Mucosa of stomach (tissue), 1 donor: ENCODE data around the gene KIRREL3.

ENCODE experiments used
- H3K27me3 ChIP-seq: one replicate; pipeline ENCODE4 v1.7.0; 2013; ENCODE audit warnings: mild to moderate bottlenecking, low read length; ENCODE audit not compliant: control insufficient read depth, insufficient read depth
- H3K36me3 ChIP-seq: one replicate; pipeline ENCODE4 v1.7.0; 2013; ENCODE audit warnings: low read length; ENCODE audit not compliant: control insufficient read depth, insufficient read depth
- H3K4me1 ChIP-seq: one replicate; pipeline ENCODE4 v1.7.0; 2013; ENCODE audit warnings: mild to moderate bottlenecking, low read length; ENCODE audit not compliant: control insufficient read depth, insufficient read depth
- H3K4me3 ChIP-seq: one replicate; pipeline ENCODE4 v1.7.0; 2013; ENCODE audit warnings: low read length
- H3K9ac ChIP-seq: one replicate; pipeline ENCODE4 v1.7.0; 2013; ENCODE audit warnings: mild to moderate bottlenecking, low read length, moderate library complexity
- H3K9me3 ChIP-seq: one replicate; pipeline ENCODE4 v1.7.0; 2013; ENCODE audit warnings: mild to moderate bottlenecking, low read length, moderate library complexity; ENCODE audit not compliant: control insufficient read depth
- donor health status: Pancreatic carcinoma.

Gene KIRREL3

DNA sequence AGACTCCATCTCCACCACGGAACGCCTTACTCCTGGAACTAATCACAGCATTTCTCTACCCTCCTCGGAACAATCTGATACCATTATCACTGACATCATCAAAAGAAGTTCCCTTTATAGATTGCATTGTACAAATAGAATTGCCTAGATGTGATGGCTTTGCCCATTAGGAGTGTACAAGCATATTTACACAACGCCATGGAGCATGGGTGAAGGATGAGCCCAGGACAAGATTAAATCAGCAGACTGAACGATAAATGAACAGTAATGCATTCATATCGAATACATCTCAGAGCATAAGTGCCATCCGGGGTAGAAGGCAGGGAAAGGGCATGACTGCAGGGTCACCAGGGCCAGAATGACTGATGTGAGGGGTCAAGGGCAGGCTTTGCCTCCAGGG, 57.3 kb downstream of the KIRREL3 start:
- H3K9ac ChIP-seq = no peak overlapping the region
- H3K4me3 ChIP-seq = no peak overlapping the region
- H3K9me3 ChIP-seq = no peaks in the 10 kb centered on the region
- no peaks in the 10 kb centered on the region for H3K36me3 ChIP-seq
- peaks cover 15% of the 10 kb centered on the region for H3K27me3 ChIP-seq
- peaks cover 14% of the 10 kb centered on the region for H3K4me1 ChIP-seq

DNA sequence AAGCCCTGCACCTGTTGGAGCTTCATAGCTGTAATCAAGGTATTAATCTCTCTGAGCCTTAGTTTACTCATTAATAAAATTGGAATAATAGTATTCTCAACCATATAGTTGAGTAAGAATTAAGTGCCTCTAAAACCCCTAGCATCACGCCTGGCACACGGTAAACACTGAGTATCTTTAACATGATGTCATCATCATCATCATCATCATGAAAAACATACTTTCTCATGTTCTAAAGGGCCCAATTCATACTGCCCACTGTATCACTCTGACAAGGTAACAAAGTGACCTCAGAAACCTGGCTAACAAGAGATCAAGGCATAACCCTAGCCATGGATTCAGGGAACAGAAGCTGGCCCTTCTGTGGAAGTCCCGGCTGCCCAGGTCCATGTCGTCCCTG, 58.4 kb downstream of the KIRREL3 start:
- Histone ChIP-seq H3K36me3 (no peaks in the 10 kb centered on the region), H3K4me3 (no peak overlapping the region), H3K27me3 (peaks cover 15% of the 10 kb centered on the region), H3K4me1 (peaks cover 14% of the 10 kb centered on the region), H3K9ac (no peak overlapping the region), H3K9me3 (no peaks in the 10 kb centered on the region)

DNA sequence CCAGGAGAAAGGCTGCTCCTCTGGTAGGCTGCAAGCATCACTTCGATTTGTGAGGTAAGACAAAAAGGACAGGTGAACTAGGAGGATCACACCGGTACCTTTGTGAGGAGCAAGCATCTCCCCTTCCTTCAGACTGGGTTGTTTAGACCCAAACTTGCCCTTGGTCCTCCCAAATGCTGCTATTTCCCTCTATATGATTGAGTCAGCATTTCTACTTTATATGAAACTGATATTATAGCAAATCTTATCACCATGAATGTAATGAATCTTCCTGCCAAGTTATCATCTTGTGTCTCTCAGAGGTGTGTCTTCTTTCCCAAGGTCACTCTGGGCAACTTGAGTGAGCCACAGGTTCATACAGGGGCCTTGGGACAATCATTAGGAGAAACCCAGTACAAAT, 61.0 kb downstream of the KIRREL3 start:
- peaks cover 13% of the 10 kb centered on the region for H3K27me3 ChIP-seq
- no peaks in the 10 kb centered on the region for H3K36me3 ChIP-seq
- H3K9me3 ChIP-seq = no peaks in the 10 kb centered on the region
- H3K9ac ChIP-seq = no peak overlapping the region
- H3K4me1 ChIP-seq = no peaks in the 10 kb centered on the region
- no peak overlapping the region for H3K4me3 ChIP-seq

DNA sequence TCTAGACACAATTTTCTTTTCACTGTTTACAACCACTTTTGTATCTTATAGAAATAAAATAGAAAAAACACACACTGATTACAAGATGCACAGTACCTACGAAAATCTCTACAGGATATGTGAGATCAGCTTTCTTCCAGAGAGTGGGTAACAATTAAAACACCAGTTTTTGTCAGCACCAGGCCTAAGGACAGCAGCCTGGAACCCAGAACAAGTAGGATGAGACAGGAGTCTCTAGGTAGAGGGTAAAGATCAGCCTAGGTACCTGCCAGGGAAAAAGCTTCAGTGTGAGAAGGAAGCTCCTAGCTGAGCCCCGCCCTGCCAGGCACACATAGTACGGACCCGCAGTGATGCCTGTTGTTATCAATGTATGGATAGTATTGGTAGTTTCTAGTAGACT, 61.9 kb downstream of the KIRREL3 start:
- no peaks in the 10 kb centered on the region for H3K9me3 ChIP-seq
- H3K4me1 ChIP-seq = no peaks in the 10 kb centered on the region
- no peak overlapping the region for H3K4me3 ChIP-seq
- no peak overlapping the region for H3K9ac ChIP-seq
- H3K36me3 ChIP-seq = no peaks in the 10 kb centered on the region
- H3K27me3 ChIP-seq = peaks cover 7% of the 10 kb centered on the region

DNA sequence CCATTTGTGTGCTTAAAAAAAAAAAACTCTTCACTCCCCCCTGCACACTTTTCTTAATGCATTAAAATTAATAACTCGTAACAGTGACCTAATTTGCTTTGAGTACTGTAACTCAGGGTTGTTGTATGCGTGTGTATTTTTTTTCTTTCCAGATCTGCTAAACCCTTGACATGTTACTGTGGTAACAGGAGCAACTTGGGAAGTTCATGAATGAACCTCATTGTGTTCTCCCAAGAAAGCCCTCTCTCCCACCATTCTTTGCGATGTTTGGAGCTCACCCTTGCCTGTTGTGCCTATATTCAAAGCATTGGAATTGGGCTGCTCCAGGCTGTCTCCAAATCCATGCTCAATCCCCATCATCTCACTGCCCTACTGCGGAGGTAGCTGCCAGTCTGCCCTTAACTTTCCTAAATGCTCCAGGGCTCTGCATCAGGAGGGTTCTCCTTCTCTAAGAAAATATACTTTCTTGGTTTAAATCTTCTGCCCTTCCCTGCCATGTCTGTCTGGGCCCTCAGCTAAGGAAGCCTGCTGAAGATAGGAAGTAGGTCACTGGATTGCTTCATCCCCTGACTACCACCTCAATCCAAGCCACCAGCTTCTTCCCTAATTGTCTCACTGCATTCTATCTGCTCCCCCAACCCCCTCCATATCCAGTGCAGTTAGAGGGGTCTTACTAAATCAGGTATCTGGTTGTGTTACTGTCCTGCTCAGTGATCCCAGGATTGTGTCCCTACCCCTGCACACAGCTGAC, 70.3 kb downstream of the KIRREL3 start:
- Histone ChIP-seq H3K9me3 (no peaks in the 10 kb centered on the region), H3K9ac (no peak overlapping the region), H3K4me1 (no peaks in the 10 kb centered on the region), H3K27me3 (no peaks in the 10 kb centered on the region), H3K4me3 (no peak overlapping the region), H3K36me3 (no peaks in the 10 kb centered on the region)

DNA sequence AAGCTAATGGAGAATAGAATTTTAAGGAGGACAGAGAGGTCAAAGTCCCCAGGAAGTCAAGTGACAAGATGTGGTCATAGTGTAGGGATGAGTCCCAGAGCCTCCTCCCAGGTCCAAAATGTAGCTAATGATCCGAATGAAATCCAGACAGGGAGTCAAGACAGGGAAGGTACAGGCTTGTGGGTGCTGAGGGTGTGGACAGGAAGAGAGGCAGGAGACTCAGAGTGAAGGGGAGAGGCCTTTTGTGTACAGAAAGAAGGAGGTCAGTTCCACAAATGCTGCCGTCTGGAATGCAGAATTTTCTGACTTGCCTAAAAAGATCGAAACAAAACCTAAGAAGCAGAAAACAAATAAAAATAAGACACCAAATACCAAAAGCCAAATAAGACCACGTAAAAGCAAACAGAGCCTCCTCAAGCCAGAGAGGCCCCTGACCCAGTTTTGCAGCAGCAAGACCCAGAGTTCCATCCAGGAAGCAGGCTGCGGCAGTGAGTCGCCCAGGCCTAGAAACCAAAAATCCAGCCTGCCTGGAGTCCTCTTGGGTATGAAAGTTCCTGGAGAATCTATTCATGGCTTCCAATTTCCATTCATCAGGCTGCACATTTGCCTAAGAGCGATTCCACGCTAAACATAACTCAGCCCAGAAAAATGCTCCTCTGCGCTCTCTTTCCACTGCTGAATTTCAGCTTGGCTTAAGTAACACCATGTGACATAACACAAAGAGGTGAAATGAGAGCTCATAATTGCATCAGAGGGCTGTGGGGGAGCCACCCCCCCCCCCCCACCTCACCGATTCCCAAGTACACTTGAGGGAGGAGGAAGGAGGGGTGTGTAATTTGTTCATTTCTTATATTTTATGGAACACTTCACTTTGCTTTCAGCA, 71.2 kb downstream of the KIRREL3 start:
- Histone ChIP-seq H3K9ac (no peak overlapping the region), H3K4me3 (no peak overlapping the region), H3K4me1 (no peaks in the 10 kb centered on the region), H3K36me3 (no peaks in the 10 kb centered on the region), H3K9me3 (no peaks in the 10 kb centered on the region), H3K27me3 (no peaks in the 10 kb centered on the region)

DNA sequence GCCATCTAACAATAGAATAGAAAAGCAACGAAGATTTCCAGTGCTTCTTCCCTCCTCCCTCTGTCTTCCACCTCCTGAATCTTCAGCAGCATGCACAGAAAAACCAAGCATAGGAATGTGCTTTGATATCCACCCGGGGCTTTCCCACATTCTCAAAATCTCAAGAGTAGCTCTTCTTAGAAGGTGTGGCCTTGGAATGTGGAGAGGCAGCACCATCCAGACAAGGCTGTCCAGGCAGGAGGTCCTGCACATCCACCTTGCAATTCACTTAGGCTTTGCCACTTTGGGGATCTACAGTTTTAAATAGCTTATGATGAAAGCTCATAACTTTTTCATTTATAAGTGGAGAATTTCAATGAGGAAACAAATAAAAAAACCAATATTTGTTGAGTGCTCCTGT, 72.9 kb downstream of the KIRREL3 start:
- H3K4me1 ChIP-seq = no peaks in the 10 kb centered on the region
- no peaks in the 10 kb centered on the region for H3K9me3 ChIP-seq
- H3K36me3 ChIP-seq = no peaks in the 10 kb centered on the region
- H3K9ac ChIP-seq = no peak overlapping the region
- H3K27me3 ChIP-seq = no peaks in the 10 kb centered on the region
- no peak overlapping the region for H3K4me3 ChIP-seq

DNA sequence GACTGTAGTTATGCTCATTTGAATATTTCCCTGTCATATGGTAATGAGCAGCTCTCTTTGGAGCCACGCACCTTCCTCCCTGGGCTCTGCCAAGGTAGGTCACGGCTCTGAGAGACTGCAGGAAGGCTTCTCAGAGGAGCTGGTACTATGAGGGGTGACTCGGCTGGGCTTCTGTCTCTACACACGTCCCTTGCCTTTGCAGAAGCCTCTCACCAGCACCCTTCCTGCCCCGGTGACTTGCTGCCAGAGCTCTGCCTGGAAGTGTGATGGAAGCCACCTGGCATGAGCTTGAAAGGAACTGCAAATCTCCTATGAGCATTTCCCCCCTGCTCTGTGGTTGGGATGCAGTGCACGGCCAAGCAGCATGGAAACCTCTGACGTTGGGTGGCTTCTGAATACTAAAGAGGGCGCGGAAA, 74.2 kb downstream of the KIRREL3 start:
- Histone ChIP-seq H3K36me3 (no peaks in the 10 kb centered on the region), H3K9me3 (no peaks in the 10 kb centered on the region), H3K9ac (no peak overlapping the region), H3K4me3 (no peak overlapping the region), H3K27me3 (no peaks in the 10 kb centered on the region), H3K4me1 (no peaks in the 10 kb centered on the region)

DNA sequence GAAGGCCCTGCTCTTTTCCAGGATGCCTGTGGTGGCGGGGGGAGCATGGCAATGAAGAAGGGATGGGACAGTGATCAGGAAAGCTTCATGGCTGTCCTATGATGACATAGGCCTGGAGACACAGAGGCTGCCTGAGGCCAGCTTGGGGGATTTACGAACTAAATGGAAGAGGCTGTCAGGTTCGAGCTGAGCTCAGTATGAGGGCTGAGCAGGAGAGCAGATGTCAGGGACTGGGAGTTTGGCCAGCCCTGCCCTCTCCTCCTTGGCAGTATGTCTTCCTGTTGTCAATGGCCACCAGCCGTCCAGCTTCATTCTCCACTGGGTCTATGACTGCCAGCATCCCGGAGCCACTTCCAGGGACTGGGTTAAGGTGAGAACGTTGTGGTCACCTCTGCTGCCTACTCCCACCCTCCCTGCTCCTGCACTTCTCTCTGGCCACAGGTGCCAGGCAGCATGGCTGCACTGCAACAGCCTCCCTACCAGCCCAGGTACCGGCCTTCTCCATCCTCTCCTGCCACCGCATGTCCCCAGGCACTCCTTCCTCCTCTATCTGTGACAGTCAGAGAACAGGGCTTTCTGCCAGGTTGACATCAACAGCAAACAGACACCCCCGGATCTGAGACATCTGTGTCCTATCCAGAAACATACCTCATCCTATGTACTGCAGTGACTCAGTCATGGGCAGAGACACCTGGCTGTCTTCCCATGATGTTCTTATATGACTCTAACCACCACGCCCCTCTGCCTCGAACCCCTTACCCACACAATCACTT, 75.1 kb downstream of the KIRREL3 start:
- Histone ChIP-seq H3K27me3 (no peaks in the 10 kb centered on the region), H3K4me3 (no peak overlapping the region), H3K9me3 (no peaks in the 10 kb centered on the region), H3K4me1 (no peaks in the 10 kb centered on the region), H3K36me3 (no peaks in the 10 kb centered on the region), H3K9ac (no peak overlapping the region)

DNA sequence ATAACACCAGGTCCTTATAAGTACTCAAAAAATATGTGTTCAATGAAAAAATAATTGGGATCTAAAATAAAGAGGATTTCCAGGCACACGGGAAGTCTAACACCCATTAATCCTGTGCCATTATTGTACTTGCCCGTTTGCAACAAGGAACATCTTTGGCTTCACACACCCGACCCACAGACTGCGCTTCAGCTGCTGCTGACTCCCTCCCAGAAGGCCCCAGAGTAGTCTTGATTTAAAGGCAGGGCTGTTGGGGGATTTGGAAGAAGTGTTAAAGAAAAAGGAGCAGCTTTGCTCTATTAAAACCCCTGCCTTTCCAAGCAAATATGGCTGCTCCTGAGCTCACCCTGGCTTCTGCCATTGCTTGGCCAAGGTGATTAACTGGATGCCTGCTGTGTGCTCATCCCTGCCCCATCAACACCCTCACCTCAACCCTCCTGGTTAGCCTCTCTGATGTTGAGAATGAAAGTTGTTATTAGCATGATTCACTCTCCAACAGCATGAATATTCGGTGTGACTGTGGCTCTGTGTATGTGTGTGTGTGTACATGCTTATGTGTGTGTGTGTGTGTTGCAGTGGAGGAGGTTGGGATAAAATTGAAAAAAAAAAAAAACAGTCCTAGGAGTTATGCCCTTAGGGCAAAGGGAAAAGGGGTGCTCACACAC, 76.1 kb downstream of the KIRREL3 start:
- Histone ChIP-seq H3K9me3 (no peaks in the 10 kb centered on the region), H3K4me3 (no peak overlapping the region), H3K36me3 (no peaks in the 10 kb centered on the region), H3K27me3 (no peaks in the 10 kb centered on the region), H3K9ac (no peak overlapping the region), H3K4me1 (no peaks in the 10 kb centered on the region)

DNA sequence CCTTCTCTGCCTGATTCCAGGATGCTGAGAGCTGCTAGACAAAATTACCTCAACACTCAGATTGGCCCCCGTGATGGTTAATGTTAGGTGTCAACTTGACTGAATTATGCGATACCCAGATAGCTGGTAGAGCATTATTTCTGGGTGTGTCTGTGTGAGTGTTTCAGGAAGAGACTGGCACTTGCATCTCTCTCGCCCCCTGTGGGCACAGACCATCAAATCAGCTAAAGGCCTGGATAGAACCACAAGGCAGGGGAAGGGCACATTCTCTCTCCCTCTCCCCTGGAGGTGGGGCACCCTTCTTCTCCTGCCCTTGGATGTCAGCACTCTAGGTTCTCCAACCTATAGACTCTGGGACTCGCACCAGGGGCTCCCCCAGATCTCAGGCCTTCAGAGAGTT, 79.7 kb downstream of the KIRREL3 start:
- no peaks in the 10 kb centered on the region for H3K36me3 ChIP-seq
- no peaks in the 10 kb centered on the region for H3K4me1 ChIP-seq
- no peak overlapping the region for H3K9ac ChIP-seq
- no peak overlapping the region for H3K4me3 ChIP-seq
- no peaks in the 10 kb centered on the region for H3K27me3 ChIP-seq
- H3K9me3 ChIP-seq = no peaks in the 10 kb centered on the region
